GM23248 (cell line): Measurements from ENCODE around the gene SMIM12. TPM values are rescaled to one million over a fixed set of nuclear protein-coding genes. Genes with fewer than 3 reads are reported as not detected.

Experiments
- DNase-seq: peaks from one replicate; pipeline ENCODE4 v3.0.0-alpha.2; 2015
- H2AFZ ChIP-seq: fragments of 200-600 bp; sonication (generic); 2 replicates; pipeline ENCODE4 v1.6.1; 2016; ENCODE audit warnings: antibody characterized with exemption
- H3F3A ChIP-seq: fragments of 200-600 bp; sonication (generic); 2 replicates; pipeline ENCODE4 v1.6.1; 2016; ENCODE audit warnings: mild to moderate bottlenecking, antibody characterized with exemption, mixed run types; ENCODE audit not compliant: insufficient read depth
- H3K27ac ChIP-seq: fragments of 200-600 bp; sonication (generic); 2 replicates; pipeline ENCODE4 v1.5.1; 2016; ENCODE audit warnings: mild to moderate bottlenecking
- H3K27me3 ChIP-seq: fragments of 200-600 bp; sonication (generic); replicated peaks from 2 replicates; pipeline ENCODE4 v1.6.1; 2016; ENCODE audit warnings: mild to moderate bottlenecking; ENCODE audit not compliant: insufficient read depth
- H3K36me3 ChIP-seq: fragments of 200-600 bp; sonication (generic); 2 replicates; pipeline ENCODE4 v1.6.1; 2016; ENCODE audit warnings: low read depth, mild to moderate bottlenecking
- H3K4me1 ChIP-seq: fragments of 200-600 bp; sonication (generic); 2 replicates; pipeline ENCODE4 v1.6.1; 2016; ENCODE audit warnings: mild to moderate bottlenecking; ENCODE audit not compliant: insufficient read depth
- H3K4me2 ChIP-seq: fragments of 200-600 bp; sonication (generic); one replicate; pipeline ENCODE4 v1.6.1; 2016; ENCODE audit warnings: mild to moderate bottlenecking; ENCODE audit not compliant: unreplicated experiment
- H3K4me3 ChIP-seq: fragments of 200-600 bp; sonication (generic); 2 replicates; pipeline ENCODE4 v1.5.1; 2016; ENCODE audit warnings: mild to moderate bottlenecking
- H3K79me2 ChIP-seq: fragments of 200-600 bp; sonication (generic); 2 replicates; pipeline ENCODE4 v1.6.1; 2016; ENCODE audit warnings: mild to moderate bottlenecking; ENCODE audit not compliant: insufficient read depth
- H3K9ac ChIP-seq: fragments of 200-600 bp; sonication (generic); 2 replicates; pipeline ENCODE4 v1.6.1; 2016; ENCODE audit warnings: mild to moderate bottlenecking
- H3K9me2 ChIP-seq: fragments of 200-600 bp; sonication (generic); 2 replicates; pipeline ENCODE4 v1.6.1; 2016; ENCODE audit warnings: mixed run types, mild to moderate bottlenecking, moderate library complexity; ENCODE audit not compliant: insufficient read depth
- H3K9me3 ChIP-seq: fragments of 200-600 bp; sonication (generic); one replicate; pipeline ENCODE4 v1.6.1; 2017; ENCODE audit warnings: low read depth
- H4K20me1 ChIP-seq: fragments of 200-600 bp; sonication (generic); 2 replicates; pipeline ENCODE4 v1.6.0; 2016; ENCODE audit not compliant: insufficient read depth
- EZH2 ChIP-seq: fragments of 200-600 bp; sonication (generic); IDR thresholded peaks from 2 replicates; pipeline ENCODE4 v1.6.1; 2018; ENCODE audit warnings: antibody characterized with exemption, mild to moderate bottlenecking; ENCODE audit not compliant: insufficient read depth, poor library complexity, severe bottlenecking
- EZH2phosphoT487 ChIP-seq: fragments of 200-600 bp; sonication (generic); IDR thresholded peaks from 2 replicates; pipeline ENCODE4 v1.6.1; 2018; ENCODE audit warnings: antibody characterized with exemption, moderate library complexity, mild to moderate bottlenecking, low read depth; ENCODE audit not compliant: insufficient read depth
- WGBS, 2 experiments: methylation state at CpG; one replicate each; pipeline ENCODE4 v1.1.6; 2015 to 2017; ENCODE audit warnings: low lambda C conversion rate in 2 of 2, low coverage in 1 of 2; ENCODE audit errors: missing lambda C conversion rate in 2 of 2; 5-methylcytosine and 5-hydroxymethylcytosine counted together
- in situ Hi-C: fragments of 300-500 bp; cut with MboI; formaldehyde crosslinking; loops from 2 replicates; pipeline ENCODE4 v1.15.0; 2020
- polyA plus RNA-seq: library from polyadenylated mRNA; unstranded; fragments of >200 nt; fragmentation: Nextera tagmentation; extraction: Ambion mirVana; gene quantifications from 2 replicates; pipeline ENCODE4 v1.2.1, GENCODE V29; 2016
- total RNA-seq: library from RNA; depleted of rRNA; stranded (reverse); fragments of >200 nt; shearing (Covaris generic); gene quantifications from 2 replicates; pipeline ENCODE4 v1.2.3, GENCODE V29; 2014; rRNA removed

Gene SMIM12
- total and polyA plus RNA-seq, 2 experiments from 2014 or later = 17.9 to 51.6 TPM

DNA sequence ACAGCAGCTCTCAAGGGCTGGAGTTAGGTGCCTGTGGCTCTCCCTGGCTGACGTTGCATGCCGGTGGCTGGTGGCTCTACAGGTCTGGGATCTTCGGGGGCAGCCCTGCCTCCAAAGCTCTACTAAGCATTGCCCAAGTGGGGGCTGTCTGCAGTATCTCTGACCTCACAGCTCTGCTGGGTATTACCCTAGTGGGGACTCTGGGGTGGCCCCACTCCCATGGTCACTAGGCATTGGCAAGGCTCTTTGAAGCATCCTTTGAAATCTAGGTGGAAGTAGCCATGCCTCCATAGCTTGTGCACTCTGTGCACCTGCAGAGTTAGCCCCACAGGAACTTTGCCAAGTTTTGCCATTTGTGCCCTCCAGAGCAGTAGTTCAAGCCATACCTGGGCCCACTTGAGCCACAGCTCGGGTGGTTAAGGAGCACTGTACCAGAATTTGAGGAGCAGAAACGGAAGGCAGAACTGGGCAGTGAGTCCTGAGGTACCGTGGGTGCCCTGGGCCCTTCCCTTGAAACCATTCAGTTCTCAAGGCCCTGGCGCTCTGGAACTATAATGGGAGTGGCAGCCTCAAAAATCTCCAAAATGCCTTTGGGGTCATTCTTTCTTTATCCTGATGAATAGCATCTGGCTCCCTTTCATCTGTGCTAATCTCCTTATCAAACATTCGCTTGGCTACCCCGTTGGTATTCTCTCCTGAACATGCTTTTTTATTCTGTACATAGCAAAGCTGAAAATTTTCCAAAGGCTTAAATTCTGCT lies 51.3 kb downstream of the SMIM12 start:
- Histone ChIP-seq H3K9me2 (no peaks in the 10 kb centered on the region), H3K27ac (no peak overlapping the region), H3K79me2 (no peaks in the 10 kb centered on the region), H3K9me3 (no peaks in the 10 kb centered on the region), H3K4me2 (no peak overlapping the region), H3K9ac (no peak overlapping the region), H4K20me1 (no peaks in the 10 kb centered on the region; the same call in 1 of the 2 replicates), H3F3A (no peaks in the 10 kb centered on the region), H3K4me1 (peaks cover 8% of the 10 kb centered on the region), H3K36me3 (no peaks in the 10 kb centered on the region), H2AFZ (no peak overlapping the region), H3K27me3 (no peaks in the 10 kb centered on the region), H3K4me3 (no peak overlapping the region)
- TF ChIP-seq EZH2phosphoT487 = no peak
- no peak for TF ChIP-seq EZH2
- DNase-seq = no peak
- in situ Hi-C loops = no loop called here
- WGBS, 2 experiments = 88 to 89% methylated on average over 8 to 9 of the region's 9 CpGs

DNA sequence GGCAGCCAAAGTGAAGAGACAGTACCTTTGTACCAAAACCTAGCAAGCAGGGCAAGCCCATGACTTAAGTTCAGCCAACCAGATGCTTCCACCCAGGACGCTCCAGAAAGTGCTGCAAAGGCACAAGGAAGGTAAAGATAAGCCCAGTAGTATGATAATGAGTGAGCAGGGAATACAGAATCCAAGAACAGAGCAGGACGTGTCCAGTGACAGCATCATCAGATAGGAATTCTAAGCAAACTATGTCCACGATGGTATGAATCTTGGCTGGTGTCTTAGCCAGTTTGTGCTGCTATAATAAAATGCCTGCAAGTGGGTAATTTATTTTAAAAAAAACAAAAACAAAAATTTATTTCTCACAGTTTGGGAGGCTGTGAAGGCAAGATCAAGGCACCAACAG lies 53.2 kb downstream of the SMIM12 start:
- Histone ChIP-seq H3K9me3 (no peaks in the 10 kb centered on the region), H3K27ac (no peak overlapping the region), H3K4me1 (peaks cover 8% of the 10 kb centered on the region), H3K4me2 (peak overlapping the region; percentile 11), H3K9me2 (no peaks in the 10 kb centered on the region), H3F3A (no peaks in the 10 kb centered on the region), H3K36me3 (no peaks in the 10 kb centered on the region), H3K79me2 (no peaks in the 10 kb centered on the region), H3K4me3 (no peak overlapping the region), H3K27me3 (no peaks in the 10 kb centered on the region), H2AFZ (no peak overlapping the region), H3K9ac (no peak overlapping the region), H4K20me1 (no peaks in the 10 kb centered on the region; the same call in 1 of the 2 replicates)
- peak; percentile 59 for DNase-seq
- WGBS, 2 experiments = 17 to 25% methylated on average over 3 of the region's 3 CpGs
- no peak for TF ChIP-seq EZH2
- TF ChIP-seq EZH2phosphoT487 = no peak
- in situ Hi-C loops = no loop called here

DNA sequence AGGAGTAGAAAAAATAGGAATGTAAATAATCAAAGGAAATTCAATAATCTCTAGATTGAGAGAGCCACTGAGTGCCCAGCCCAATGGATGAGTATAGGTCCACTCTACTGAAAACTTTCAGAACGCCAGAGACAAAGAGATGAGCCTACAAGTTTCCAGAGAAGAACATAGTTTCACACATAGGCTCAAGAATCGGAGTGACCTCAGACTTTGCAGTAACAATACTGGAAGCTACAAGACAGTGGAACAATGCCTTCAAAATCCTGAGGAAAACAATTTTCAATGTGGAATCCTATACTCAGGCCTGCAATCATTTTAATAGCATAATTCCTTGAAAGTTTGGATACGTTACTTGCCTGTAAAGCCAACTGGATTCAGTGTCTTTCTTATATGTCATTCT lies 55.8 kb downstream of the SMIM12 start:
- H3K9me2 ChIP-seq = no peaks in the 10 kb centered on the region
- H3K4me1 ChIP-seq = peaks cover 16% of the 10 kb centered on the region
- H4K20me1 ChIP-seq = no peaks in the 10 kb centered on the region; the same call in 1 of the 2 replicates
- DNase-seq = no peak
- no peaks in the 10 kb centered on the region for H3K27me3 ChIP-seq
- 86 to 90% methylated on average over 3 of the region's 3 CpGs for WGBS, 2 experiments
- no peaks in the 10 kb centered on the region for H3K36me3 ChIP-seq
- H3K79me2 ChIP-seq = no peaks in the 10 kb centered on the region
- no peak overlapping the region for H3K4me2 ChIP-seq
- H3K9ac ChIP-seq = no peak overlapping the region
- no peaks in the 10 kb centered on the region for H3K9me3 ChIP-seq
- no peak overlapping the region for H2AFZ ChIP-seq
- no peaks in the 10 kb centered on the region for H3F3A ChIP-seq
- no peak for TF ChIP-seq EZH2
- no peak for TF ChIP-seq EZH2phosphoT487
- H3K27ac ChIP-seq = no peak overlapping the region
- in situ Hi-C loops = no loop called here
- no peak overlapping the region for H3K4me3 ChIP-seq

Other genes with a start within 250 kb of the SMIM12 start
- not detected in 2 replicates for gene GJB5, start 104.7 kb downstream of the SMIM12 start, total RNA-seq
- 0.23 and 0.33 TPM in 2 replicates for gene GJB5, start 104.7 kb downstream of the SMIM12 start, polyA plus RNA-seq
- gene GJB4, start 100.0 kb downstream of the SMIM12 start, total RNA-seq = not detected in 2 replicates
- not detected in 2 replicates for gene GJB4, start 100.0 kb downstream of the SMIM12 start, polyA plus RNA-seq
- gene GJB3, start 78.5 kb downstream of the SMIM12 start, total RNA-seq = 0.43 TPM in 1 of 2 replicates, not detected in the other
- not detected in 2 replicates for gene GJB3, start 78.5 kb downstream of the SMIM12 start, polyA plus RNA-seq
- gene GJA4, start 66.8 kb downstream of the SMIM12 start, total RNA-seq = not detected in 2 replicates
- not detected in 2 replicates for gene GJA4, start 66.8 kb downstream of the SMIM12 start, polyA plus RNA-seq
- 0.11 TPM in 1 of 2 replicates, not detected in the other for gene DLGAP3, start 69.9 kb upstream of the SMIM12 start, total RNA-seq
- not detected in 2 replicates for gene DLGAP3, start 69.9 kb upstream of the SMIM12 start, polyA plus RNA-seq
- gene TMEM35B, start 125.6 kb upstream of the SMIM12 start, total RNA-seq = 49.9 and 61.3 TPM in 2 replicates
- gene TMEM35B, start 125.6 kb upstream of the SMIM12 start, polyA plus RNA-seq = 104 and 114 TPM in 2 replicates
- 9.4 and 18.2 TPM in 2 replicates for gene ZMYM6, start 172.2 kb upstream of the SMIM12 start, total RNA-seq
- 12.3 and 14.5 TPM in 2 replicates for gene ZMYM6, start 172.2 kb upstream of the SMIM12 start, polyA plus RNA-seq
- gene ZMYM1, start 219.6 kb upstream of the SMIM12 start, total RNA-seq = 13.5 and 13.6 TPM in 2 replicates
- gene ZMYM1, start 219.6 kb upstream of the SMIM12 start, polyA plus RNA-seq = 9.5 and 9.7 TPM in 2 replicates